GM21619 (cell line): ENCODE data around the gene SPEG.

Experiments used
- ATAC-seq: cut with Tn5 transposase; IDR thresholded peaks from one replicate; pipeline ENCODE4 v1.9.1; 2021; ENCODE audit not compliant: unreplicated experiment

SPEG gene

DNA sequence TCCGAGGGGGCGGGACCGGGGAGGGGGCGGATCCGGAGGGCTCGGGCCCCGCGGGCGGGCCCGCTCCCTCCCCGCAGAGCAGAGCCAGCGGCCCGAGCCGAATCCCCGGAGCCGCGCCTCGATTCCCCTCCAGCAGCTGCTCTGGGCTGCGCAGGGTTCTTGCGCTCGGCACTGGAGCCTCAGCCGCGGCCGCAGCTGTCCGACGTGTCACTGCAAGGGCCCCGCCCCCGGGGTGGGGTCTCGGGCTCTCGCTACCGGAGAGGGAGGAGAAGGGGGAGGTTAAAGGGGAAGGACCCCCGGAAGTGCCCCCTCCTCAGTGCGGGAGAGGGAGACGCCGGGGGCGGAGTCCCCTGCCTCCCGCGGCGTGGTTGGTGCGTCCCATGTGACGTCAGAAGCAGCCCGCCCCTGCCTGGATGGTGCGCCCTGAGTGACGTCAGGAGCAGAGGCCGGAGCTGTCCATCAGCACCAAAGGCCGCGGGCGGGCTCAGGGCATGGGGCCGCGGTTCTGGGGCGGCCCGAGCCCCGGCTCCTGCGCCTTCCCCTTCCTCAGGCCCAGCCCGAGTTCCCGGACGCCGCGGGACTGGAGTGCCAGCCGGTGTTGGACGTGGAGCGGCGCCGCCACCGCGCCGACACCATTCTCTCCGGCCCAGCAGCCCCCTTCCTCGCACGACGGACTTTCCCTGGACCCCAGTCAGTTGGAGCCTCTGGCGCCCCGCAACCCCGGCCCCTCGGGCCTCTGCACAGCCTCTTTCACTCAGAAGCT, 109.1 kb downstream of the SPEG start, which contains the start of the genes CHPF and TMEM198:
Gene CHPF, minus strand, starts transcription at position 214 of the 763 bp plus-strand sequence. CDS start 271 bp downstream, outside the sequence.
Gene TMEM198, plus strand, starts transcription at position 433 of the 763 bp plus-strand sequence. CDS start 700 bp downstream, outside the sequence.
- peak; percentile 70 for ATAC-seq

DNA sequence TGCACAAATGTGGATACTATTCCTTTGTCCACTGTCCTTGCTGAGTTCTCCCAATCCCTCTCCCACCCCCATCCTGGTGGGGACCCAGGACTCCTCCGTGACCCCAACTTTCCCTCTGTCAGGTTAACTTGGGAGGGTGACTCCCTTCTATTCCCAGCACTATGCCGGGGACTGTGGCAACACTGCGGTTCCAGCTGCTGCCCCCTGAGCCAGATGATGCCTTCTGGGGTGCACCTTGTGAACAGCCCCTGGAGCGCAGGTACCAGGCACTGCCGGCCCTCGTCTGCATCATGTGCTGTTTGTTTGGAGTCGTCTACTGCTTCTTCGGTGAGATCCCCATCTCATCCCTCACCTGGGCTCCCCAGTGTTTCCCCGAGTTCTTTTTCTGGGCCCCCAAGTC, 109.9 kb downstream of the SPEG start:
- ATAC-seq: no peak

DNA sequence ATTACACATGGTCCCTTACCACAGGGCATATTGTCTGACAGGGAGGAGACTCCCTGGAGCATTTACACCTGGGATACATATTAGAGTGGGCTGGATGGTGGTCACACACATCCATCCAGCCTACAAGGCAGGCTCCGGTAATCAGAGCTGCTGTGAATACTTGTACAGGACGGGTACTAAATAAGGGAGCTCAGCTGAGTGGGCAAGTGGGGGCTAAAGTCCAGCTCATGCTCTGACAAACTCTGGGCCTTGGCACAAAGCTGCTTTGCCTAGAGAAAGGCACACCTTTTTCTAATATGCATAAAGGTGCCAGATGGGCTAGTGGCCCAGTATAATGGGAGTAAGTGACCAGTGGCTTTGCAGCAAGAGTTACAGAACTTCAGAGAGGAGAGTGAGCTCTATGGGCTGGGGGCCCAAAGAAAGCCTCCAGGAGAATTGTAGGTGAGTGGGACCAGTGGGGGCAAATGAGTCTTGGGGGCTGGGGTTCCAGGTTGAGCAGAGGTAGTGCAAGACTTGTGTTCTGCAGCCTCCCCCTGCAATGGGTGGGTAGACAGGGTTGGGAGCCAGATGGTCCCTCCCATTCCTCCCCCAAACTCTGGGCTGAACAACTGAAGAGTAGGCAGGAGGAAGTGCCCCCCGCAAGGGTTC, 110.8 kb downstream of the SPEG start:
- no peak for ATAC-seq

DNA sequence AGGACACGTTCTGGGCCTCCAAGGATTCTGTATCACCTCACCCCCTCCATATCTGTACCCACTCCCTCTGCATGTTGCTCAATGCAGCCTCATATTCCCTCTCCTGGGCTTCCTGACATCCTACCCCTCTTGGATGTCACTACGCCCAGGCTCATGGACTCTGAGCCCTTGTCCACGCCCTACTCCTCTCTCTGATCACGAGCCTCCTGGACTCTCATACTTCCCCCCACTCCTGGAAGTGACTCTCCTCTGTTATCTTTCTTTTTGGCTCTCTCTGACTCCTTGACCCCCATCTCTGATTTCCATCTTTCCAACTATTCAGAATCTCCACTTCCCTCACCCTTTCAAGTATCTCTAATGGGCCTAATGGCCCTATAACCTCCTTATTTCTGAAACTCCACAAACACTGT, 111.3 kb downstream of the SPEG start:
- ATAC-seq: no peak

DNA sequence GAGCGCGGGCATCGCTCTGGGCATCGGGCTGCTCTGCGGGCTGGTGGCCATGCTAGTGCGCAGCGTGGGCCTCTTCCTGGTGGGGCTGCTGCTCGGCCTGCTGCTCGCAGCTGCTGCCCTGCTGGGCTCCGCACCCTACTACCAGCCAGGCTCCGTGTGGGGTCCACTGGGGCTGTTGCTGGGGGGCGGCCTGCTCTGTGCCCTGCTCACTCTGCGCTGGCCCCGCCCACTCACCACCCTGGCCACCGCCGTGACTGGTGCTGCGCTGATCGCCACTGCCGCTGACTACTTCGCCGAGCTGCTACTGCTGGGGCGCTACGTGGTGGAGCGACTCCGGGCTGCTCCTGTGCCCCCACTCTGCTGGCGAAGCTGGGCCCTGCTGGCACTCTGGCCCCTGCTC, 113.0 kb downstream of the SPEG start:
- no peak for ATAC-seq
